ENCODE data around the gene SIAH2. TPM values are rescaled to one million over a fixed set of nuclear protein-coding genes. Genes with fewer than 3 reads are reported as not detected.

SIAH2 gene
- total and polyA plus RNA-seq, 7 donors = 8.8 to 15.2 (median 12.8) TPM

DNA sequence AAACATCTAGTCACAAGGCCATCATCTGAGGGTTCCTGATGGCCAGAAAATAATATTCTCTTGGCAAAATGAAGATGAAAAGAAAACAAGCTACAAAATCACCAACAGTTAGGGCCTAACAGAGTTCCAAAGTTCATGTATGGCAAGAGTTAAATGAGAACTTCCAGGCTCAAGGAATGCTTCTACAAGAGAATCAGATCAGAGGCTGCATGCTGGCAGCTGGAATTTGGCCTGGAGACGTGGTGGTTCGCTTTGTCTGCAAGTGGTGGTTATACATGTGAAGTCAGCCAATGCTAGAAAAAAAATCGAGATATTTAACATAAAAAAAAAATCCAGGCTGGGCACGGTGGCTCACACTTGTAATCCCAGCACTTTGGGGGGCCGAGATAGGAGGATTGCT, 5.6 kb downstream of the SIAH2 start:
- intact Hi-C loops (cut with DNase I) = no loop called here
- peaks cover 54% of the 10 kb centered on the region for H3K4me1 ChIP-seq
- H3K36me3 ChIP-seq (ENCODE audit: insufficient read depth in 1 of 2, low read depth in 1 of 2) = peaks cover 2 to 5% of the 10 kb centered on the region in 2 donors
- DNase-seq (no peak), ATAC-seq (no peak)
- H3K4me3 ChIP-seq = no peak overlapping the region
- peak overlapping the region; percentile 95 for H3K27ac ChIP-seq
- 40 to 76% (median 49%) methylated on average over 5 of the region's 5 CpGs for WGBS, 3 donors
- TF ChIP-seq, protein P1, sequence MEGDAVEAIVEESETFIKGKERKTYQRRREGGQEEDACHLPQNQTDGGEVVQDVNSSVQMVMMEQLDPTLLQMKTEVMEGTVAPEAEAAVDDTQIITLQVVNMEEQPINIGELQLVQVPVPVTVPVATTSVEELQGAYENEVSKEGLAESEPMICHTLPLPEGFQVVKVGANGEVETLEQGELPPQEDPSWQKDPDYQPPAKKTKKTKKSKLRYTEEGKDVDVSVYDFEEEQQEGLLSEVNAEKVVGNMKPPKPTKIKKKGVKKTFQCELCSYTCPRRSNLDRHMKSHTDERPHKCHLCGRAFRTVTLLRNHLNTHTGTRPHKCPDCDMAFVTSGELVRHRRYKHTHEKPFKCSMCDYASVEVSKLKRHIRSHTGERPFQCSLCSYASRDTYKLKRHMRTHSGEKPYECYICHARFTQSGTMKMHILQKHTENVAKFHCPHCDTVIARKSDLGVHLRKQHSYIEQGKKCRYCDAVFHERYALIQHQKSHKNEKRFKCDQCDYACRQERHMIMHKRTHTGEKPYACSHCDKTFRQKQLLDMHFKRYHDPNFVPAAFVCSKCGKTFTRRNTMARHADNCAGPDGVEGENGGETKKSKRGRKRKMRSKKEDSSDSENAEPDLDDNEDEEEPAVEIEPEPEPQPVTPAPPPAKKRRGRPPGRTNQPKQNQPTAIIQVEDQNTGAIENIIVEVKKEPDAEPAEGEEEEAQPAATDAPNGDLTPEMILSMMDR (IDR thresholded peaks at IDR 0.05) = no peak
- H3K27me3 ChIP-seq (ENCODE audit: insufficient read depth in 3 of 3, low read length in 2 of 3) = no peaks in the 10 kb centered on the region
- H3K9me3 ChIP-seq = no peaks in the 10 kb centered on the region

DNA sequence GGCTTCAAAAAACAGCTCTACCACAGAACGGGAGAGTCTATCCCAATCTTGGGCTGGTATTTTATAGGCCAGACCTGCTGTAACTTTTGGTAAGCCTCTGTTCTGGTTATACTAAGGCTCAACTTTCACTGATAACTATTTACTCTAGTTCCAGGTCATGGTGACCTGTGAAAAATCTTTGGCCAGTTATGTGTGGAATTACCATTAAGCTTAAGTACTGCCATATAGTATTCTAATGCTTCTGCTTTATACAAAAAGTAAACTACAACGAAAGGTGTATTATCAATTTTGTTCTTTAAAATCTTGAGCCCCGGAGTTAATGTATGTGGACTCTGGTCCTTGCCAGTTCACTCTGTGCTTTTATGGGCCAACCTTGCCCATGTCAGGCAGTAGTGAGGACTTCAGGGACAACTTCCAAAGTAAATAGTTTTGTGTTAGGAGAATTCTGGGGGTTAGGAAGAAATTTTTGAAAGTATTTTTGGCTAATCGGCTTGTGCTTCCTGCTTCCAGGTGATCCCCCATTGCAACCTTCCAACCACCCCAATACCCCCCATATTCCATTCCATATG, 6.4 kb downstream of the SIAH2 start:
- no peaks in the 10 kb centered on the region for H3K9me3 ChIP-seq
- 58 to 87% (median 65%) methylated on average over 4 of the region's 4 CpGs for WGBS, 3 donors
- DNase-seq (no peak), ATAC-seq (no peak)
- peak overlapping the region; percentile 95 for H3K27ac ChIP-seq
- no peaks in the 10 kb centered on the region for H3K27me3 ChIP-seq (ENCODE audit: insufficient read depth in 3 of 3, low read length in 2 of 3)
- TF ChIP-seq, protein P1 (IDR thresholded peaks at IDR 0.05) = no peak
- peaks cover 2 to 5% of the 10 kb centered on the region in 2 donors for H3K36me3 ChIP-seq (ENCODE audit: insufficient read depth in 1 of 2, low read depth in 1 of 2)
- peaks cover 58% of the 10 kb centered on the region for H3K4me1 ChIP-seq
- intact Hi-C loops (cut with DNase I) = no loop called here
- H3K4me3 ChIP-seq = peak overlapping the region; percentile 11

DNA sequence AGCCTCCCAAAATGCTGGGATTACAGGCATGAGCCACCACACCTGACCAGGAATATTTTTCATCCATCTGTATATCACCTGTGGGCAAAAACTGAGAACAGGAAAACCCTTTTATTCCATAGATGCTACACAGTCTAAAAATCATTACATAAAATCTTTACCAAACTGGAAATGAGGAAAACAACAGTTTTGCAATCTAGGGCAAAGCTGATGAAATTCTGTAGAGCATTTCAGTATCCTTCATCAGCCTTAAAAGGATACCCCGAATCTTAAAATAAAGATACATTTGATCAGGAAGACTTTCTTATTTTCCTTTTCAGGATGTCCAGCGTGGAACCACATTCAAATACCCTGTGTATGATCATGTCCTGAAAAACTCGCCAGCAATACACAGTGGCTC, 7.1 kb downstream of the SIAH2 start:
- peaks cover 58% of the 10 kb centered on the region for H3K4me1 ChIP-seq
- no peak for ATAC-seq
- no peaks in the 10 kb centered on the region for H3K9me3 ChIP-seq
- H3K36me3 ChIP-seq (ENCODE audit: insufficient read depth in 1 of 2, low read depth in 1 of 2) = peaks cover 2 to 5% of the 10 kb centered on the region in 2 donors
- WGBS, 3 donors = 54 to 89% (median 76%) methylated on average over 3 of the region's 3 CpGs
- no peak for DNase-seq
- H3K27ac ChIP-seq = peak overlapping the region; percentile 95
- no peaks in the 10 kb centered on the region for H3K27me3 ChIP-seq (ENCODE audit: insufficient read depth in 3 of 3, low read length in 2 of 3)
- TF ChIP-seq, protein P1 (IDR thresholded peaks at IDR 0.05) = no peak
- intact Hi-C loops (cut with DNase I) = no loop called here
- peak overlapping the region; percentile 11 for H3K4me3 ChIP-seq

DNA sequence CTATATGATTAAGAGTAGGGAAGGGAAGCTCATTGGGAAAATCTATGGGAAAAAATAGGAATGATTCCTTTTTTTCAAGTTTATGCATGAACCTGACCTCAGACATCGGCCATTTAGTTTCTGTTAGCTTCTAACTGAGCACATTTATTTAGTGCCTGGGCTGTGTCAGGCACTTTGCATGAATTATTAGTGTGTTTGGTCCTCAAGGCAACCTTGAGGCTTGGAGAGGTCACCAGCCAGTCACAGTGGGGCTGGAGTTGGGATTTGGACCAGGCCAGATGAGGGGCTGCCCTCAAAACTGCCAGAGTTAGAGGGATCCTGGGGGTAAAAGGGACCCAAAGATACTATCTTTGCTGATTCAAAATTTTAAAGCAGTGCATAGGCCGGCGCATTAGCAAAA, 8.1 kb downstream of the SIAH2 start:
- TF ChIP-seq, protein P1 (IDR thresholded peaks at IDR 0.05) = no peak
- H3K36me3 ChIP-seq (ENCODE audit: insufficient read depth in 1 of 2, low read depth in 1 of 2) = peaks cover 2 to 5% of the 10 kb centered on the region in 2 donors
- peaks cover 55% of the 10 kb centered on the region for H3K4me1 ChIP-seq
- no peak for ATAC-seq
- H3K9me3 ChIP-seq = no peaks in the 10 kb centered on the region
- no peak overlapping the region for H3K27ac ChIP-seq
- WGBS, 3 donors = 83 to 100% (median 97%) methylated on average over 3 of the region's 3 CpGs
- H3K4me3 ChIP-seq = no peak overlapping the region
- DNase-seq = no peak
- H3K27me3 ChIP-seq (ENCODE audit: insufficient read depth in 3 of 3, low read length in 2 of 3) = no peaks in the 10 kb centered on the region
- intact Hi-C loops (cut with DNase I) = no loop called here

DNA sequence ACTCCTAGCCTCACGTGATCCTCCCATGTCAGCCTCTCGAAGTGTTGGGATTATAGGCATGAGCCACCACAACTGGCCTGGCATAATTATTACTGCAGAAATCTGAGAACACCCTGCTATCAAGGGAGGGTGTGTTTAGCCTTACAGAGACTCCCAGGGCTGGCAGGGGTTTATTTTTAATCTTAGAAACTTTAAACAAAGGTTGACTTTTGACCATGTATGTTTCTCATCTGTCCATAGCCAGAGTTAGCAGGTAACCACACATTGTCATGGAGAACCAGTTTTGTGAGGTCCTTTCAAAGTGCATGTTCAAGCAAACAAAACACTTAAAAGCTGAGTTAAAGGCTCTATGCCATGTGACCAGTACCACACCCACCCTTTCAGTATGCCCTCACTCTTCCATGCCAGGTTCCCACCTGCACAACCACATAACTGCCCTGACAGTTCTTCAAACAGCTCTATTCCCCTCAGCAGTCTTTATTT, 11.1 kb downstream of the SIAH2 start:
- whole genome bisulfite sequencing, 3 donors = 32 to 60% (median 44%) methylated on average over 2 of the region's 2 CpGs
- intact Hi-C loops (cut with DNase I) = no loop called here
- no peak overlapping the region for H3K27ac ChIP-seq

More for the DNA sequence above, 11.1 kb downstream of the SIAH2 start:
- peak in 2 of 4 donors; percentile 28 to 32 for ATAC-seq
- TF ChIP-seq, protein P1 (IDR thresholded peaks at IDR 0.05) = no peak
- DNase-seq = no peak
- H3K36me3 ChIP-seq (ENCODE audit: insufficient read depth in 1 of 2, low read depth in 1 of 2) = peaks cover 0 to 5% of the 10 kb centered on the region in 2 donors
- no peak overlapping the region for H3K4me3 ChIP-seq
- H3K27me3 ChIP-seq (ENCODE audit: insufficient read depth in 3 of 3, low read length in 2 of 3) = no peaks in the 10 kb centered on the region
- peaks cover 52% of the 10 kb centered on the region for H3K4me1 ChIP-seq
- H3K9me3 ChIP-seq = no peaks in the 10 kb centered on the region

Measured in psoas muscle (tissue), 8 donors.